Activated naive CD4-positive, alpha-beta T cell treated with anti-CD3 and anti-CD28 coated beads, Interleukin-2, amount 50 U/mL, for 72 hours (primary cell): ENCODE results near the gene THAP7. TPM values are rescaled to one million over a fixed set of nuclear protein-coding genes. Genes with fewer than 3 reads are reported as not detected.
"Not testable (repeated sequence)": the region's sequence is repeated elsewhere in the genome, so short reads cannot be mapped to it uniquely, and the experiment has no call there.

Source experiments
- ATAC-seq, 2 donors: fragments of 150-1000 bp; cut with Tn5 transposase; 2 replicates each; pipeline ENCODE4 v1.10.0; 2021; ENCODE audit warnings: mild to moderate bottlenecking in 2 of 2, moderate library complexity in 2 of 2
- DNase-seq, 2 donors: peaks; one replicate each; pipeline ENCODE4 v3.0.0; 2021 to 2022; ENCODE audit warnings: low spot score in 2 of 2
- H3K27ac Mint-ChIP-seq, 2 donors: one replicate each; pipeline ENCODE4 v1.8.0; 2022; ENCODE audit warnings: mild to moderate bottlenecking in 2 of 2, mixed read lengths in 2 of 2
- H3K36me3 Mint-ChIP-seq, 2 donors: one replicate each; pipeline ENCODE4 v1.8.0; 2022; ENCODE audit warnings: mixed read lengths in 2 of 2
- H3K9me3 Mint-ChIP-seq, 2 donors: one replicate each; pipeline ENCODE4 v1.8.0; 2022; ENCODE audit warnings: mixed read lengths in 2 of 2
- total RNA-seq, 2 donors: library from RNA; stranded (reverse); gene quantifications; one replicate each; pipeline ENCODE4 v1.2.3, GENCODE V29; 2022

The THAP7 gene
- total RNA-seq, 2 donors from 2014 or later = 21.9 to 23.9 TPM

GRCh38 chr22:20979243-20979809 lies 22.6 kb downstream of the THAP7 start:
- Mint-ChIP-seq H3K27ac (peak overlapping the region; percentile 52 to 68), H3K36me3 (peaks cover 12 to 19% of the 10 kb centered on the region in 2 donors)
- ATAC-seq = peak; percentile 38 to 72

DNA sequence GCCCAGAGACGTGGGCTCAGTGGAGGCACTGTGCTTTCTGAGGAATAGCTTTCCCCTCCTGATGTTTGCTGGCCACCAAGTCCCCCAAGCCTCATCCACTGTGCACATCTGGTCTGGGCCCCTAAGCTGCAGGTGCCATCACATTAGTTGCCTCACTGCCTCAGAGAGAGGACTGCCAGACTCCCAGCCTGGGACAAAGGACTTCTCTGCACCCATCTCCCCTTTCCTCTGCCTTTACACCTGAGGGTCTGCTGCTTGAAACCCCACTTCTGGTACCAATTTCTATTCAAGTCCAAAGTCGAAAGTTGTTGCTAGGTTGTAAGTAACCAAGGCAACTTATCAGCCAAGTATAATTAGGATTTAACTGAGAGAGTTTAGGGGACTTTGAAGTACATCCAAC lies 23.5 kb downstream of the THAP7 start:
- no peak for DNase-seq
- no peak for ATAC-seq
- Mint-ChIP-seq H3K36me3 (peaks cover 6 to 19% of the 10 kb centered on the region in 2 donors), H3K9me3 (peaks cover 4 to 10% of the 10 kb centered on the region in 2 donors), H3K27ac (no peak overlapping the region)

More at GRCh38 chr22:20979243-20979809, 22.6 kb downstream of the THAP7 start:
- DNase-seq = peak in 1 of 2 donors; percentile 51
- peaks cover 4 to 10% of the 10 kb centered on the region in 2 donors for H3K9me3 Mint-ChIP-seq

DNA sequence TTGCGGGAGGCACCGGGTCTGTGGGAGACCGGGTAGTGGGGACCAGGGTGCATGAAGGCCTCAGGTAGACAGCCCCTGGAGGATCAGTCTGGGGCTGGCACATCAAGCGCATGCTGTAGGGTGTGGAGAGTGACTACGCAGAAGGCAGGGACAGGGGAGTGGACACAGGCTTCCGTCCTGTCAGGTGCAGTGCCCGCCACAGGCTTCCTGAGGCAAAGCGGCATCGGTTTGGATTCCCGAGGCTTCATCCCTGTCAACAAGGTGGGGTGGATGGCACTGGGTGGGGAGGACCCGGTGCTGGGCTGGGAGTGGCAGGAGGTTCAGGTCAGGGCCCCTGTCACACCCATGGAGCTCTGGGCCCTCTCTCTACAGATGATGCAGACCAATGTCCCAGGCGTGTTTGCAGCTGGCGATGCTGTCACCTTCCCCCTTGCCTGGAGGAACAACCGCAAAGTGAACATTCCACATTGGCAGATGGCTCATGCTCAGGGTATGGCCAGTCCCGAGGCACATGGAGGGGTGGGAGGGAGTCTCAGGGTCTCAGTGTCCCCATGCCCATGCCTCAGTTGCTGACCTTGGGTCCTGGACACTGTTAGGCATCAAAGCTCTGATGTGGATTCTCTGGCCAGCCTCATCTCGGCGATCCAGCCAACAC lies 24.3 kb downstream of the THAP7 start:
- DNase-seq (no peak), ATAC-seq (no peak)
- Mint-ChIP-seq H3K36me3 (peaks cover 2 to 17% of the 10 kb centered on the region in 2 donors), H3K9me3 (peaks cover 4 to 10% of the 10 kb centered on the region in 2 donors), H3K27ac (no peak overlapping the region)

- Mint-ChIP-seq H3K27ac (no peak overlapping the region), H3K36me3 (peaks cover 0 to 14% of the 10 kb centered on the region in 2 donors), H3K9me3 (peaks cover 4 to 10% of the 10 kb centered on the region in 2 donors)
- no peak for ATAC-seq
- no peak for DNase-seq
Measured at GRCh38 chr22:20977019-20977418, 24.9 kb downstream of the THAP7 start.

DNA sequence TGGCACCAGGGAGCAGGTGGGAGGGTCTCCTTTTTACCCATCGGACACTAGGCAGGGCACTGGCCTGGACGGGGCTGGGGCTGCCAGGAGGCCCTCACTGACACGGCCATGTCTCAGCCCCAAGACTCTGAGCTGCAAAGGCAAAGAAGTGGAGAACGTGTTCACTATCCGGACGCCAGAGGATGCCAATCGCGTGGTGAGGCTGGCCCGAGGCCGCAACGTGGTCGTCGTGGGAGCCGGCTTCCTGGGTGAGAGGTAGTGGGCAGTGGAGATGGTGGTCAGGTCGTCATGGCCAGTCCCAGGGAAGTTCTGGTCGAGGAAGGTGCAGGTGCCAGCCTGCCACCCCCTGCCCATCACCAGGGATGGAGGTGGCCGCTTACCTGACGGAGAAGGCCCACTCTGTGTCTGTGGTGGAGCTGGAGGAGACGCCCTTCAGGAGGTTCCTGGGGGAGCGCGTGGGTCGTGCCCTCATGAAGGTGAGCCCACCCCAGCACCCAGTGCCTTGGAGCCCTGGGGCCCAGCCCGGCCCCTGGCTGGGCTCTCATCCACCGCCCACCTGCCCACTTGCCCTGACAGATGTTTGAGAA lies 25.5 kb downstream of the THAP7 start:
- peaks cover 4 to 10% of the 10 kb centered on the region in 2 donors for H3K9me3 Mint-ChIP-seq
- H3K27ac Mint-ChIP-seq = no peak overlapping the region

GRCh38 chr22:20975541-20976290 lies 26.2 kb downstream of the THAP7 start:
- DNase-seq (no peak), ATAC-seq (no peak)
- Mint-ChIP-seq H3K36me3 (peaks cover 0 to 14% of the 10 kb centered on the region in 2 donors), H3K27ac (peak overlapping the region in 1 of 2 donors; percentile 57), H3K9me3 (peaks cover 4 to 10% of the 10 kb centered on the region in 2 donors)

More for the DNA sequence above, 25.5 kb downstream of the THAP7 start:
- ATAC-seq (no peak), DNase-seq (no peak)
- peaks cover 0 to 14% of the 10 kb centered on the region in 2 donors for H3K36me3 Mint-ChIP-seq

DNA sequence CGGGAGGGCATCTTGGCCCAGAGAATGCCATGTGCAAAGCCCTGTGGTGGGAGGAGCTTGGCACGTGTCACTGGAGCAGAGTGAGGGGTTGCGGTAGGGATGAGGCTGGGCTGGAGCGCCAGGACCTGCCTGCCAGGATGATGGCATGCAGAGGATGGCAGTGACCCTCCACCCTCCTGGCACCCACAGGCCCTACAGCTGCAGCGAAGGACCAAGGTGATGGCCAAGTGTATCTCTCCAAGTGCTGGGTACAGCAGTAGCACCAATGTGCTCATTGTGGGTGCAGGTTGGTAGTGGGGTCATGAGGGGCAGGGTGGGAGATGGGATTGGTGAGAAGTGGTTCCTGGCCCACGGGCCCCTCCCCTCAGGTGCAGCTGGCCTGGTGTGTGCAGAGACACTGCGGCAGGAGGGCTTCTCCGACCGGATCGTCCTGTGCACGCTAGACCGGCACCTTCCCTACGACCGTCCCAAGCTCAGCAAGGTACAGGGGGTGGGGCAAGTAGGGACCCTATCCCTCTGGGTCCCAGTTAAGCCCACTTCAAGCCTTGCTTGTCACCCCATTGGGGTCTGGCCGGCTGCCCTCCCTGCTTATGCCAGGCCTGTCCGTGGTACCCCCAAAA lies 27.5 kb downstream of the THAP7 start:
- Mint-ChIP-seq H3K9me3 (peaks cover 4 to 10% of the 10 kb centered on the region in 2 donors), H3K27ac (no peak overlapping the region), H3K36me3 (peaks cover 0 to 12% of the 10 kb centered on the region in 2 donors)
- DNase-seq (no peak), ATAC-seq (no peak)

DNA sequence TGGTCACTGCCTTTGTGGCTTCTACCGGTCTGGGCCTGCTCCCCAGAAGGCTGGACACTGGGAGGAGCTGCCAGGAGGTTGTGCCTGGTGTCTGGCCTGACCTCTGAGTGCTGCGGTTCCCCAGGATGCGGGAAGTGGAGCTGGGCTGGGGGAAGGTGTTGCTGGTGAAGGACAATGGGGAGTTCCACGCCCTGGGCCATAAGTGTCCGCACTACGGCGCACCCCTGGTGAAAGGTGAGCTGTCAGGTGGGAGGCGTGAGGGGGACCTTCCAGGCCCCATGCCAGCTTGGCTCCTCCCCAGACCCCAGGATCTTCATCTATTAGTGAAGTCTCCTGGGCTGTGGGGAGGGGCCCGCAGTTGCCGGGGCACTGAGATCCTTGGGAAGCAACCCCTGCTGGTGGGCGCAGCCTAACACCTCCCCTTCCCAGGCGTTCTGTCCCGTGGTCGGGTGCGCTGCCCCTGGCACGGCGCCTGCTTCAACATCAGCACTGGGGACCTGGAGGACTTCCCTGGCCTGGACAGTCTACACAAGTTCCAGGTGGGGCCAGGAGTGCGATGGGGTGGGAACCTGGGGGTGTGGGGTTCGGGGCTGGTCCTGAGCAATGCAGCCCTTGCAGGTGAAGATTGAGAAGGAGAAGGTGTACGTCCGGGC lies 28.2 kb downstream of the THAP7 start:
- DNase-seq (no peak), ATAC-seq (no peak)
- Mint-ChIP-seq H3K27ac (no peak overlapping the region), H3K9me3 (peaks cover under 1 to 6% of the 10 kb centered on the region in 2 donors), H3K36me3 (peaks cover 0 to 5% of the 10 kb centered on the region in 2 donors)

DNA sequence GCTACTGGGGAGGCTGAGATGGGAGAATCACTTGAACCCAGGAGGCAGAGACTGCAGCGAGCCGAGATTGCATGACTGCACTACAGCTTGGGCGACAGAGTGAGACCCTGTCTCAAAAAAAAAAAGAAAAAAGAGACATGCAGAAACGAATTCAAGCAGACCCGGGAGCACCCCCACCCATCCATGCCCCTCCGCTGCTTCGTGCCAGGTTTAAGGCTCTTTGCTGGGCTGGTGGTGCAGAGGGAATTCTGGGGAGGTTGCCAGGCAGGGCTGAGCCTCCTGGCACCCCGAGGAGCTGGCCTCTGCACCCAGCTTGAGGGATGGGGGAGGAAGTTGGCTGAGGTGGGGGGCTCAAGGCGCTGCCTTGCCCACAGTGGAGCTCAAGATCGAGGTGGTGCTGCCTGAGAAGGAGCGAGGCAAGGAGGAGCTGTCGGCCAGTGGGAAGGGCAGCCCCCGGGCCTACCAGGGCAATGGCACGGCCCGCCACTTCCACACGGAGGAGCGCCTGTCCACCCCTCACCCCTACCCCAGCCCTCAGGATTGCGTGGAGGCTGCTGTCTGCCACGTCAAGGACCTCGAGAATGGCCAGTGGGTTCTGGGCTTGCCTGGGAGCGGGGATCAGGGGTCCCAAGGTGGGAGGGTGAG lies 28.9 kb downstream of the THAP7 start:
- no peaks in the 10 kb centered on the region for H3K36me3 Mint-ChIP-seq
- DNase-seq (no peak), ATAC-seq (no peak)
- no peaks in the 10 kb centered on the region for H3K9me3 Mint-ChIP-seq
- H3K27ac Mint-ChIP-seq = no peak overlapping the region

GRCh38 chr22:20972014-20972694 lies 29.8 kb downstream of the THAP7 start:
- not testable (repeated sequence) for H3K9me3 Mint-ChIP-seq, ATAC-seq, H3K36me3 Mint-ChIP-seq, H3K27ac Mint-ChIP-seq, DNase-seq

- no peak for ATAC-seq
- Mint-ChIP-seq H3K9me3 (no peaks in the 10 kb centered on the region), H3K27ac (no peak overlapping the region), H3K36me3 (no peaks in the 10 kb centered on the region)
- DNase-seq = no peak
Measured at GRCh38 chr22:20970939-20971657, 30.8 kb downstream of the THAP7 start.

GRCh38 chr22:20968281-20968977 lies 33.5 kb downstream of the THAP7 start:
- Mint-ChIP-seq H3K36me3 (no peaks in the 10 kb centered on the region), H3K27ac (no peak overlapping the region), H3K9me3 (no peaks in the 10 kb centered on the region)
- DNase-seq (no peak), ATAC-seq (no peak)

GRCh38 chr22:20967697-20968211 lies 34.2 kb downstream of the THAP7 start:
- ATAC-seq (no peak), DNase-seq (no peak)
- Mint-ChIP-seq H3K36me3 (no peaks in the 10 kb centered on the region), H3K9me3 (no peaks in the 10 kb centered on the region), H3K27ac (no peak overlapping the region)
